ENCODE data around the gene GALM.

- TF ChIP-seq CTCF (conservative IDR thresholded peaks at IDR 0.05 in 1 of 2, IDR thresholded peaks at IDR 0.05 in 1 of 2; ENCODE audit: low read depth in 1 of 2, low read length in 2 of 2), result no peak
- no peak for TF ChIP-seq EZH2 (IDR thresholded peaks at IDR 0.05; ENCODE audit: low read length, missing control alignments)
These were observed 97.8 kb downstream of the GALM start for GRCh38 chr2:38763728-38764127.
